B cell (primary cell): ENCODE data around the gene DLX1.
A peak's percentile ranks its signal among the peaks of the same experiment; 100 is the strongest.

Experiments used
- CTCF ChIP-seq: fragments of 200-600 bp; IDR thresholded peaks from one replicate; pipeline ENCODE4 v1.8.0; 2022; ENCODE audit warnings: antibody characterized with exemption, mild to moderate bottlenecking
- EZH2 ChIP-seq: IDR thresholded peaks from 2 replicates; pipeline ENCODE4 v1.6.1; 2012; ENCODE audit warnings: borderline replicate concordance, low read depth, mild to moderate bottlenecking, moderate library complexity, low read length; ENCODE audit not compliant: insufficient read depth, poor library complexity, severe bottlenecking

GRCh38 chr2:172100935-172101820 lies 15.9 kb downstream of the DLX1 start:
- TF ChIP-seq CTCF = no peak
- peak; percentile 12 for TF ChIP-seq EZH2
